C4-2B (cell line): ENCODE data around the gene FSTL4.

ENCODE experiments used
- H3K27ac ChIP-seq: fragments of 450-650 bp; 2 replicates; pipeline ENCODE4 v1.5.1; 2017
- ZFX ChIP-seq: fragments of 450-650 bp; IDR thresholded peaks from 2 replicates; pipeline ENCODE4 v1.6.1; 2017
- TF ChIP-seq, protein P1 (sequence below): fragments of 450-650 bp; conservative IDR thresholded peaks from 2 replicates; pipeline ENCODE4 v1.5.1; 2017; ENCODE audit warnings: mild to moderate bottlenecking

Gene FSTL4

DNA sequence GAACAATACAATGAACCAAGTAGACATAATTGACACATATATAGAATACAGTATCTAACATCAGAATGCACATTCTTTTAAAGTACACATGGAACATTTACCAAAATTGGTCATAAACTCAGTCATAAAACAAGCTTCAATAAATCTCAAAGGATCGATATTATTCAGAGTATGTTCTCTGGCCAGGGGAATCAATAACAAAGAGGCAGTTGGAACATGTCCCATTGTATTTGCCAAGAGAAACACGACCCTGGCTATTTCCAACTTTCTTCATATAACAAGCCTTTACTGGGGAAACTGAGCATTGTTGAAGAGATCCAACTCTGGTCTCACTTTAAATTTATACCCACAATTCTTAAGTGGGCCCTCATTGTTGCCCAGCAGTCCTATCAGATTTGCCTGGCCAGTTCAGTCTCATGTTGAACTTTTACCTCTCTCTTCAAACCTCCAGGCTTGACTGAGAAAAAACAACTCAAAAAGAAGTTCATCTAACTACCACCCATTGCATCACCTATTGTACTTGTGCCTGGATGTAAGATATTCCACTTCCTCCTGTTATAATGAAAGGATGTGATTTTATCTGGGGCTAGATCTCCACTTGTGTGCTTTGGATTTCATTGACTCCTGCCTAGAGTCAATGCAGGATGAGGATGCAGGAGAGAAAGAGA, 398.1 kb downstream of the FSTL4 start:
- no peak overlapping the region for H3K27ac ChIP-seq
- TF ChIP-seq, protein P1, sequence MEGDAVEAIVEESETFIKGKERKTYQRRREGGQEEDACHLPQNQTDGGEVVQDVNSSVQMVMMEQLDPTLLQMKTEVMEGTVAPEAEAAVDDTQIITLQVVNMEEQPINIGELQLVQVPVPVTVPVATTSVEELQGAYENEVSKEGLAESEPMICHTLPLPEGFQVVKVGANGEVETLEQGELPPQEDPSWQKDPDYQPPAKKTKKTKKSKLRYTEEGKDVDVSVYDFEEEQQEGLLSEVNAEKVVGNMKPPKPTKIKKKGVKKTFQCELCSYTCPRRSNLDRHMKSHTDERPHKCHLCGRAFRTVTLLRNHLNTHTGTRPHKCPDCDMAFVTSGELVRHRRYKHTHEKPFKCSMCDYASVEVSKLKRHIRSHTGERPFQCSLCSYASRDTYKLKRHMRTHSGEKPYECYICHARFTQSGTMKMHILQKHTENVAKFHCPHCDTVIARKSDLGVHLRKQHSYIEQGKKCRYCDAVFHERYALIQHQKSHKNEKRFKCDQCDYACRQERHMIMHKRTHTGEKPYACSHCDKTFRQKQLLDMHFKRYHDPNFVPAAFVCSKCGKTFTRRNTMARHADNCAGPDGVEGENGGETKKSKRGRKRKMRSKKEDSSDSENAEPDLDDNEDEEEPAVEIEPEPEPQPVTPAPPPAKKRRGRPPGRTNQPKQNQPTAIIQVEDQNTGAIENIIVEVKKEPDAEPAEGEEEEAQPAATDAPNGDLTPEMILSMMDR = no peak

DNA sequence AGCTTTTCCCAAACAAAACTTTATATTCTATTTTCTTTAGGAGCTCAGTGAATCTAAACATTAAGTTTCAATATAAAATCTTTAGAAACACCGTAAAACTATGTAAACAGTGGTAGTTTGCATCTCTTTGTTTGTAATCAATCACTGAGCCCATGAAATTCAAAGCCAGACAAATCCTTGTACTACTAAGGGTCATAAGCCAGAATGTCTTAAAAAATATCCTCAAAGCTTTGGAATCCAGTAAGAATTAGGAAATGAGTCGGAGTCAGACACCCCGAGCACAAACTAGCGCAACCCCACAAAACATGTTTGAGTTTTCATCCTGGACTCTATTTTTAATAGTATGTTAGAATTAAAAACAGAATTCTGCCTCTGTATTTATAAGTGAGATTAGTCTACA, 406.7 kb downstream of the FSTL4 start:
- TF ChIP-seq, protein P1 = no peak
- TF ChIP-seq ZFX = no peak
- no peak overlapping the region for H3K27ac ChIP-seq

DNA sequence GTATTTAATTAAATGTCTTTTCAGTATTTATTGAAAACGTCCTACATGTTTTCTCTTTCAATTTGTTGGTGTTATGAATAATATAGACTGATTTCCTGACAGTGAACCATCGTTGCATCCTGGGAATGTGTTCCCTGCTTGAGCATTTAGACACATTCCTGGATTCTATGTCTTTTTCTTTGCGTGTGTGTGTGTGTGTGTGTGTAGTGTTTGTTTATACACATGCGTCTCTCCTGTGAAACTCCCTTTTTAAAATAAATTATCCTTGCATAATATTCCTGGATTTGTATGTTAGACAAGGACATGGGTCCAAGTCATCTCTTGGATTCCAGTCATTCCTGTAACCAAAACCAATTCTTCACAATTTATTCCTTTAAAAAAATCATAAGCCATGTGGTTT, 407.1 kb downstream of the FSTL4 start:
- TF ChIP-seq, protein P1 = no peak
- no peak for TF ChIP-seq ZFX

DNA sequence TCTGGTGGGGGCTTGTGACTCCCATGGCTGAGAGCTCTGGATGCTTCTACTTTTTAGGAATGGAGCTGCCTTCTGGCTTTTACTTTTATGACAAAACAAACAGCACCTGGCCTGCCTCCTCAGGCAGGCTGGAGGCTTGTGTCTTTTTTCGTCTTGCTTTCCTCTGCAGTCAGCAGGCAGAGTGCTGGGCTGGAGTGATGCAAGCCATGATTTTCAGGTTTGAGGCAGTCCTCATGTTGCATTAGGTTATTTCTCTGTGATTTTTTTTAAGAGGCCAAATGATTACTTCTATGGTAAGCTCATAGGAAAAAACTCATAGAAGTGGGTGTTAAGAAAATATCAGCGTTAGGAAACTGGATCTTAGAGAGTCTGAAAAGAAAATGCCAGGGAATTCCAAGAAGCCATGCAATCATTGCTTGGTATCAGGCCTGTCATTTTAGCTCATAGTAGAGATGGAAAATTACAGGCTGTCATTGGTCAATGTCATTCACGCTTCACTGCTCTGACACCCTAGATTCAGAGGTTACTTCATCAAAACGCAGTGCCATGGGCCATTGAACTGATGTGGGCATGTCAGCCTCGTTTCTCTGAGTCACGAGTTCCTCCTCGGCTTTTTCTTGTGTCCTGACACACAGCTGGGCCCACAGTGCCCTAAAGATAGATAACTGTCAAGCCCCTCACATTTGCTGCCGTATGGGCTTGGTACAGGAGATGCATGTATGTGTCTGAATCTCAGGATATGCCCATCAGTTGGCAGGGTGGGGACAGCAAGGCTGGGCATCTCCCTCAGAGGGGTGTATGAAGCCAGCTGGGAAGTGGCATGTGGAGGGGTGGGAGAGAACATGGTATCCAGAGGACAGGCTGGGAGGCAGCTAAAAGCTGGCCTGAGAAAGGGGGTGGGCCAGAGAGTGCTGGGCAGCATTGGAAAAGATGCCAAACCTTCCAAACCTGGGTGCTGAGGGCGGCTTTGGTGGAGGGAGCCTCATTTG, 408.7 kb downstream of the FSTL4 start:
- no peak overlapping the region for H3K27ac ChIP-seq
- TF ChIP-seq, protein P1 = no peak
- no peak for TF ChIP-seq ZFX

More for the DNA sequence above, 407.1 kb downstream of the FSTL4 start:
- H3K27ac ChIP-seq = no peak overlapping the region

DNA sequence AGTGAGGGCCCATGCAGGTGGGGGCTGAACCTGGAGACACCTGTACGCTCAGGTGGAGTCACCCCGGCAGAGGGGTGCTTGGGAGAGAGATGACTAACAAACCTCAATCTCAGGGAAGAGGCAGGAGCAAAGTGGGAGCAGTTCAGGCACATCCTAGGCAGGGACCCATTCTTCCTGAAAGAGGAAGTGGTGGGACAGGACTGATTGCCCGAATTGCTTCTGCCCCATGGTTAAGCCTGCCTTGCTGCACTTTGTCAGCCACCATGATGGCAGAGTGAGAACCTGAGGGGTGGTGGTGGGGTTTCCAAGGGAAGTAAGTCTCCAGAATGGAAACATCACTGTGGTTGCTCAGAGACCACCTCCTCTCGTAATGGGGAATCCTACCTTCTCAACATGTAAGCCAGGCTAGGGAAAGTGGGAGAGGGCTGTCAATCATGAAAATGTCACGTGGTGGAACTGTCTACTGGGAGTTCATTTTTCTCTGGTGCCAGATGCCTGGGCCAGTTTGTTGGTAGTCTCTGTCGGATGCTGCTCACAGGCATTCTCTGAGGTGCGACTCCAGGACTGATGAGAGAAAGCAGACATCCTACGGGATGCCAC, 410.2 kb downstream of the FSTL4 start:
- H3K27ac ChIP-seq = no peak overlapping the region
- TF ChIP-seq, protein P1 = no peak
- no peak for TF ChIP-seq ZFX

DNA sequence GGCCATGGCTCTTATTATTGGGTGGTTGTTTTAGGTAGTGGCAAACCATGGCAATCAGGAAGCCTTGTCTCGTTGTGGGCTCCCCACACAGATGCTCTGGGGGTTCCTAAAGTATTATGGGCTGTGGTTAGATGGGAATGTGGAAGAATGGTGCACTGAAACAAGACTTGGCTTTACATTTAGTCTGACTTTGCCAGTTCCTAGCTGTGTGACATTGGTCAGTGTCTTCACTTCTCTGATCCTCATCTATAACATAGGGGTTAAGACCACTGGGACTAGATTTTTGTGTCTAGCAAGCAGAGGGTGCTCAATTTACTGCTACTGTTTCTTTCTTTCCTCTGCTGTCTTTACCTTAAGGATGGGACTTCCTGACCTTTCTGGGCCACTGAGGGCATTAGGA, 411.0 kb downstream of the FSTL4 start:
- TF ChIP-seq, protein P1 = no peak
- no peak for TF ChIP-seq ZFX
- no peak overlapping the region for H3K27ac ChIP-seq

DNA sequence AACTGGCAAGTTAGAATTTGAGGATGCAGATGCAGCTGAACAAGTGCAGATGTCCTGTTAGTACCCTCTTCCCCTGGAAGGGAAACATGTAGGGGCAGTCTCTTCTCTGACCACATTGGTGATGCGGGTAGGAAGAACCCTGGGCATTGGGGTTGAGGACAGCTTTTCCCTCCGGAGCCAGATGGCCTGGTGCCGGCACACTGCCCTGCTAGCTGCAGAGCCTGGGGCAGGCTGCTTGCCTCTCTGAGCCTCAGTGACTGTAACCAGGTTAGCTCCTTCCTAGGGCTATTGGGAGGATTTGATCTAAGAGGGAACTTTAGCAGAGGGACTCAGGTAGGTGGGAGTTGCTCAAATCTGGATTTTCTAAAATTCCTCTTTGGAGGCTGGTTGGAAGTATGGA, 412.1 kb downstream of the FSTL4 start:
- TF ChIP-seq, protein P1 = no peak
- TF ChIP-seq ZFX = no peak
- no peak overlapping the region for H3K27ac ChIP-seq
